ENCODE measurements around the gene BPIFA2. TPM values are rescaled to one million over a fixed set of nuclear protein-coding genes. Genes with fewer than 3 reads are reported as not detected.
A peak's percentile ranks its signal among the peaks of the same experiment; 100 is the strongest.

Gene BPIFA2
- total and polyA plus RNA-seq, 8 donors: not detected

- ATAC-seq (peak in 1 of 4 donors; percentile 30), FAIRE-seq (no peak), DNase-seq (no peak)
- H3K9me3 ChIP-seq: no peaks in the 10 kb centered on the region
- H3K4me1 ChIP-seq: no peaks in the 10 kb centered on the region
- intact Hi-C loops (cut with DNase I): no loop called here
- H3K27ac ChIP-seq: no peak overlapping the region
- H3K36me3 ChIP-seq: no peaks in the 10 kb centered on the region
- TF ChIP-seq, protein P1, sequence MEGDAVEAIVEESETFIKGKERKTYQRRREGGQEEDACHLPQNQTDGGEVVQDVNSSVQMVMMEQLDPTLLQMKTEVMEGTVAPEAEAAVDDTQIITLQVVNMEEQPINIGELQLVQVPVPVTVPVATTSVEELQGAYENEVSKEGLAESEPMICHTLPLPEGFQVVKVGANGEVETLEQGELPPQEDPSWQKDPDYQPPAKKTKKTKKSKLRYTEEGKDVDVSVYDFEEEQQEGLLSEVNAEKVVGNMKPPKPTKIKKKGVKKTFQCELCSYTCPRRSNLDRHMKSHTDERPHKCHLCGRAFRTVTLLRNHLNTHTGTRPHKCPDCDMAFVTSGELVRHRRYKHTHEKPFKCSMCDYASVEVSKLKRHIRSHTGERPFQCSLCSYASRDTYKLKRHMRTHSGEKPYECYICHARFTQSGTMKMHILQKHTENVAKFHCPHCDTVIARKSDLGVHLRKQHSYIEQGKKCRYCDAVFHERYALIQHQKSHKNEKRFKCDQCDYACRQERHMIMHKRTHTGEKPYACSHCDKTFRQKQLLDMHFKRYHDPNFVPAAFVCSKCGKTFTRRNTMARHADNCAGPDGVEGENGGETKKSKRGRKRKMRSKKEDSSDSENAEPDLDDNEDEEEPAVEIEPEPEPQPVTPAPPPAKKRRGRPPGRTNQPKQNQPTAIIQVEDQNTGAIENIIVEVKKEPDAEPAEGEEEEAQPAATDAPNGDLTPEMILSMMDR (IDR thresholded peaks at IDR 0.05): no peak
- 79 to 81% methylated on average over 3 of the region's 3 CpGs for WGBS, 2 donors
- no peak overlapping the region for H3K4me3 ChIP-seq
- H3K27me3 ChIP-seq: no peaks in the 10 kb centered on the region
Observed at GRCh38 chr20:33175123-33175522, 7.2 kb downstream of the BPIFA2 start.

DNA sequence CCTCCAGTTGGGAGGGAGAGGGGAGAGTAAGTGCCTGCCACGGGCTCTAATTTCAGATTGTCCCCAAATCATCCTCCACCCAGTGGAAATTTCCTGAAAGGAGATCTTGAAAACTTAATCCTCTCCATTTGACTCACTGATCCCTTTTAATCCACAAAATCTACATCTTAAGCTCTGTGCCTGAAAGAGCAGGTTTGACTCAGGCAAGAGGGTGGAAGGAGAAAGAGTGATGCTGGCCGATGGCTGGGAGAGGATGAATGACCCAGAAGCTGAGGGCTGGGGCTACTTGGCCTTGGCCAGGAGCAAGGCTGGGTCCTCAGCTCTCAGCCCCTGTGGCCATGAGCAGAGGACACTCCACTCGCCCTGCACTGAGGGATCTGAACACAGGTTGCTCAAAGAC is 8.1 kb downstream of the BPIFA2 start:
- H3K27ac ChIP-seq: no peak overlapping the region
- H3K4me1 ChIP-seq: no peaks in the 10 kb centered on the region
- no peaks in the 10 kb centered on the region for H3K9me3 ChIP-seq
- intact Hi-C loops (cut with DNase I): no loop called here
- 62 to 63% methylated on average over 3 of the region's 3 CpGs for WGBS, 2 donors
- no peak for ATAC-seq
- no peak overlapping the region for H3K4me3 ChIP-seq
- no peaks in the 10 kb centered on the region for H3K36me3 ChIP-seq
- TF ChIP-seq, protein P1 (IDR thresholded peaks at IDR 0.05): no peak
- DNase-seq: no peak
- H3K27me3 ChIP-seq: no peaks in the 10 kb centered on the region
- no peak for FAIRE-seq

DNA sequence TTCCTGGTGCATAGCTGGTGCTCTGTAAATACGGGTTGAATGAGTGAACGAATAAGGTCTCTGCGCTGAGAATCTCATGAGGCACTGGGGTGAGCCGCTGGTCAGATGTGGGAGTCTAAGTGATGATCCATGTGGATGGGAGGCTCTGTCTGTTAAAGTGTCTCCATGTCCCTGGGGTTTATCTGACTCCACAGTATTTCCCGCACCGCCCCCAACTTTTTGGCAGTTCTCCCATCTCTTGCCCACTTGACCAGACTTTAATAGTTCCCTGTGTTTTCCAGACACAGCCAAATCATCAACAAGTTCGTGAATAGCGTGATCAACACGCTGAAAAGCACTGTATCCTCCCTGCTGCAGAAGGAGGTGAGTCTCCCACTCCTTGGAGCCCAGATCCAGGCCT is 9.9 kb downstream of the BPIFA2 start:
- no peak overlapping the region for H3K4me3 ChIP-seq
- ATAC-seq (no peak), FAIRE-seq (no peak), DNase-seq (peak in 1 of 6 donors; percentile 6)
- H3K9me3 ChIP-seq: no peaks in the 10 kb centered on the region
- TF ChIP-seq, protein P1 (IDR thresholded peaks at IDR 0.05): no peak
- intact Hi-C loops (cut with DNase I): no loop called here
- WGBS, 2 donors: 69 to 79% methylated on average over 9 of the region's 9 CpGs
- H3K27me3 ChIP-seq: no peaks in the 10 kb centered on the region
- no peaks in the 10 kb centered on the region for H3K36me3 ChIP-seq
- no peaks in the 10 kb centered on the region for H3K4me1 ChIP-seq
- no peak overlapping the region for H3K27ac ChIP-seq

- no peaks in the 10 kb centered on the region for H3K9me3 ChIP-seq
- H3K4me1 ChIP-seq: no peaks in the 10 kb centered on the region
- H3K4me3 ChIP-seq: no peak overlapping the region
- H3K36me3 ChIP-seq: no peaks in the 10 kb centered on the region
- H3K27me3 ChIP-seq: no peaks in the 10 kb centered on the region
- DNase-seq (peak in 1 of 6 donors; percentile 24), FAIRE-seq (no peak), ATAC-seq (no peak)
- H3K27ac ChIP-seq: no peak overlapping the region
- TF ChIP-seq, protein P1 (IDR thresholded peaks at IDR 0.05): no peak
- intact Hi-C loops (cut with DNase I): no loop called here
- WGBS, 2 donors: 73 to 74% methylated on average over 6 of the region's 6 CpGs
Observed at GRCh38 chr20:33178726-33179125, 10.8 kb downstream of the BPIFA2 start.

DNA sequence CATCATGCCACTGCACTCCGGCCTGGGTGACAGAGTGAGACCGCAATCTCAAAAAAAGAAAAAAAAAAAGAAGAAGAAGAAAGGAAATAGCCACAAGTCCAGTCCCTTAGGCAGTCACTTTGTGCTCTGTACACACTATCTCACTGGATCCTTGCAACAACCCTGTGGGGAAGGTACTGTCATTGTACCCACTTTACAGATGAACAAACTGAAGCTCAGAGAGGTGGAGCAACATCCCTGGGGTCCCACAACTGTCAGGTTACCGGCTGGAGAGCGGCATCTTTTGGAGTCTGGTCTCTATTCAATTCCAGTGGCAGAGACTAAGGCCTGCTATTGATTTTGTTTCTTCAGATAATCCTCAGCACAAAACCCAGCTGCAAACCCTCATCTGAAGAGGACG is 12.2 kb downstream of the BPIFA2 start:
- H3K27me3 ChIP-seq: no peaks in the 10 kb centered on the region
- no peak overlapping the region for H3K4me3 ChIP-seq
- FAIRE-seq: no peak
- TF ChIP-seq, protein P1 (IDR thresholded peaks at IDR 0.05): no peak
- H3K9me3 ChIP-seq: no peaks in the 10 kb centered on the region
- no peaks in the 10 kb centered on the region for H3K36me3 ChIP-seq
- DNase-seq: no peak
- intact Hi-C loops (cut with DNase I): no loop called here
- ATAC-seq: no peak
- H3K27ac ChIP-seq: no peak overlapping the region
- H3K4me1 ChIP-seq: no peaks in the 10 kb centered on the region
- 85 to 89% methylated on average over 5 of the region's 5 CpGs for WGBS, 2 donors
